Measurements from ENCODE around the gene HNRNPA1. TPM values are rescaled to one million over a fixed set of nuclear protein-coding genes. Genes with fewer than 3 reads are reported as not detected.

Gene HNRNPA1
- total and polyA plus RNA-seq, 11 donors: 129 to 735 (median 396) TPM

- peaks cover 0 to 29% (median 11%) of the 10 kb centered on the region in 12 donors for H3K4me1 ChIP-seq
- H3K27ac ChIP-seq: peak overlapping the region in 6 of 12 donors; percentile 49 to 77 (median 57)
- 97 to 98% (median 97%) methylated on average over 5 of the region's 5 CpGs for WGBS, 4 donors
Measured at GRCh38 chr12:54249489-54249888, 31.0 kb upstream of the HNRNPA1 start.

GRCh38 chr12:54251667-54252284 lies 28.8 kb upstream of the HNRNPA1 start:
- H3K27ac ChIP-seq: no peak overlapping the region
- H3K4me3 ChIP-seq: no peak overlapping the region
- WGBS, 4 donors: 88 to 96% (median 93%) methylated on average over 1 of the region's 1 CpG
- peaks cover 0 to 17% (median 11%) of the 10 kb centered on the region in 12 donors for H3K4me1 ChIP-seq
- H3K36me3 ChIP-seq: peaks cover 0 to 83% (median 67%) of the 10 kb centered on the region in 9 donors
- no peaks in the 10 kb centered on the region for H3K9me3 ChIP-seq
- peak in 2 of 4 donors; percentile 32 to 48 for ATAC-seq
- intact Hi-C loops (cut with DNase I): loop anchor here in 4 of 10 donors (2.0 to 10.0 kb wide), 3 partner anchors 71 to 113 kb away; partner anchors contain the start of genes COPZ1 (in 2 of the 4) and GPR84 (in 2 of the 4)
- no peak for DNase-seq
- H3K27me3 ChIP-seq: no peaks in the 10 kb centered on the region
- TF ChIP-seq POLR2A (IDR thresholded peaks at IDR 0.05) (no peak), CTCF (IDR thresholded peaks at IDR 0.05) (peak; percentile 46 to 71 (median 62))

More at GRCh38 chr12:54249489-54249888, 31.0 kb upstream of the HNRNPA1 start:
- H3K27me3 ChIP-seq: no peaks in the 10 kb centered on the region
- no peaks in the 10 kb centered on the region for H3K9me3 ChIP-seq
- H3K36me3 ChIP-seq: peaks cover 0 to 78% (median 65%) of the 10 kb centered on the region in 9 donors
- intact Hi-C loops (cut with DNase I): loop anchor here in 1 of 10 donors (5.0 kb wide), 1 partner anchor 78 kb away; the partner anchor contains the start of gene COPZ1
- no peak for DNase-seq
- no peak for TF ChIP-seq CTCF (IDR thresholded peaks at IDR 0.05)
- no peak for TF ChIP-seq POLR2A (IDR thresholded peaks at IDR 0.05)
- no peak for ATAC-seq
- no peak overlapping the region for H3K4me3 ChIP-seq

- Histone ChIP-seq H3K27ac (no peak overlapping the region), H3K9me3 (no peaks in the 10 kb centered on the region), H3K4me1 (peaks cover 0 to 29% (median 16%) of the 10 kb centered on the region in 12 donors), H3K4me3 (no peak overlapping the region), H3K36me3 (peaks cover 0 to 83% (median 62%) of the 10 kb centered on the region in 9 donors), H3K27me3 (no peaks in the 10 kb centered on the region)
- TF ChIP-seq CTCF (IDR thresholded peaks at IDR 0.05) (no peak), POLR2A (IDR thresholded peaks at IDR 0.05) (no peak)
- DNase-seq (no peak), ATAC-seq (no peak)
- intact Hi-C loops (cut with DNase I): loop anchor here in 4 of 10 donors (2.0 to 10.0 kb wide), 3 partner anchors 70 to 112 kb away; partner anchors contain the start of genes COPZ1 (in 2 of the 4) and GPR84 (in 2 of the 4)
- WGBS, 4 donors: 94 to 100% (median 96%) methylated on average over 4 of the region's 4 CpGs
Measured at GRCh38 chr12:54253240-54253639, 27.3 kb upstream of the HNRNPA1 start.

- Histone ChIP-seq H3K9me3 (no peaks in the 10 kb centered on the region), H3K4me1 (peaks cover 2 to 58% (median 43%) of the 10 kb centered on the region in 12 donors), H3K27me3 (no peaks in the 10 kb centered on the region), H3K4me3 (no peak overlapping the region), H3K27ac (peak overlapping the region in 5 of 12 donors; percentile 4 to 97 (median 76)), H3K36me3 (peaks cover 0 to 54% (median 35%) of the 10 kb centered on the region in 9 donors)
- ATAC-seq (no peak), DNase-seq (no peak)
- intact Hi-C loops (cut with DNase I): loop anchor here in 4 of 10 donors (10.0 kb wide), 2 partner anchors 67 to 107 kb away; partner anchors contain the start of genes COPZ1 (in 2 of the 4) and GPR84 (in 2 of the 4)
- TF ChIP-seq CTCF (IDR thresholded peaks at IDR 0.05) (no peak), POLR2A (IDR thresholded peaks at IDR 0.05) (no peak)
- WGBS, 4 donors: 88 to 89% (median 89%) methylated on average over 8 of the region's 8 CpGs
Measured at GRCh38 chr12:54257332-54257731, 23.2 kb upstream of the HNRNPA1 start.
